Fibroblast of skin of left biceps (primary cell): ENCODE data around the gene CUL9.

Experiments
- DNase-seq, 2 experiments: peaks; one replicate each; pipeline ENCODE4 v3.0.0-alpha.2; 2013; ENCODE audit warnings: low read depth in 2 of 2

The CUL9 gene

DNA sequence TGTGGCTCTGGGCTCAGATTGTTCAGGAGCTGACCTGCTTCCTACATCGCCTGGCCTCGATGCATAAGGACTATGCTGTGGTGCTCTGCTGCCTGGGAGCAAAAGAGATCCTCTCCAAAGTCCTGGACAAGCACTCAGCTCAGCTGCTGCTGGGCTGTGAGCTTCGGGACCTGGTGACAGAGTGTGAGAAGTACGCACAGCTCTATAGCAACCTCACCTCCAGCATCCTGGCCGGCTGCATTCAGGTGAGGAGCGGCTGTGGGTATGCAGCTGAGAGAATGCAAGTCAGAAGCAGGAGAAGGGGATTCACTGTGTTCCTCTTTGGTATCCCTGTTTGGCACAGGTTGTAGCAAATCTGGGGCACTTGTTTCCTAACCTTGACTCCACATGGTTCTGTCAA lies 17.9 kb downstream of the CUL9 start:
- DNase-seq = no peak

- no peak for DNase-seq
Measured at GRCh38 chr6:43200541-43200940, 18.5 kb downstream of the CUL9 start.

GRCh38 chr6:43202451-43202850 lies 20.5 kb downstream of the CUL9 start:
- no peak for DNase-seq

GRCh38 chr6:43203029-43203717 lies 21.2 kb downstream of the CUL9 start:
- DNase-seq = no peak

DNA sequence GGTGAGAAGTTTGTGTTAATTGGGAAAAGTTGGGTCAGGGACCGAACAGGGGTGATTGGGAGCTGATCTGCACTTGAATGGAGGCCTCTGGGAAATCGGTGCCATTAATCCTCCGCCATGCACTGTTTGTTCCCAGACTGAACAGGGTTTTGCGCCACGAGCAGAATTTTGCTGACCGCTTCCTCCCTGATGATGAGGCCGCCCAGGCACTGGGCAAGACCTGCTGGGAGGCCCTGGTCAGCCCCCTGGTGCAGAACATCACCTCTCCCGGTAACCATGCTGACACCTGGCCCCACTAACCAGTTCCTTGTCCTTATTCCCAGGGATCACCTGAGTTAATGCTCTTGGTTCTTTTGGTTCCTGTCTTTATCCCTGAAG lies 21.7 kb downstream of the CUL9 start:
- no peak for DNase-seq

- no peak for DNase-seq
Measured at GRCh38 chr6:43204271-43205105, 22.5 kb downstream of the CUL9 start.

GRCh38 chr6:43205849-43206248 lies 23.9 kb downstream of the CUL9 start:
- DNase-seq = no peak

GRCh38 chr6:43207286-43207685 lies 25.3 kb downstream of the CUL9 start:
- no peak for DNase-seq

GRCh38 chr6:43211955-43212354 lies 30.0 kb downstream of the CUL9 start:
- no peak for DNase-seq

DNA sequence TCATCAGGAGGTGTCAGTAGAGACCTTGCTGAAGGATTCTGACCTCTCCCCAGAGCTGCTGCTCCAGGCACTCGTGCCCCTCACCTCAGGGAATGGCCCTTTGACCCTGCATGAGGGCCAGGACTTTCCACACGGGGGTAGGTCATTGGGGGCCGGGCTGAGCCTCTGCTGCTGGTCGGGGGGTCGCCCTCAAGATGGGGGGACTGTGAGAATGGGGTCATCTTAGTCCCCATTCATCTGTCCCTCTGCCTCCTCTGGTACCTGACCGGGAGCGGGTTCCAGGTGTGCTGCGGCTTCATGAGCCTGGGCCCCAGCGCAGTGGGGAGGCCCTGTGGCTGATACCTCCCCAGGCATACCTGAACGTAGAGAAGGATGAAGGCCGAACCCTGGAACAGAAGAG lies 31.4 kb downstream of the CUL9 start:
- no peak for DNase-seq

GRCh38 chr6:43215066-43215465 lies 33.1 kb downstream of the CUL9 start:
- DNase-seq = no peak

DNA sequence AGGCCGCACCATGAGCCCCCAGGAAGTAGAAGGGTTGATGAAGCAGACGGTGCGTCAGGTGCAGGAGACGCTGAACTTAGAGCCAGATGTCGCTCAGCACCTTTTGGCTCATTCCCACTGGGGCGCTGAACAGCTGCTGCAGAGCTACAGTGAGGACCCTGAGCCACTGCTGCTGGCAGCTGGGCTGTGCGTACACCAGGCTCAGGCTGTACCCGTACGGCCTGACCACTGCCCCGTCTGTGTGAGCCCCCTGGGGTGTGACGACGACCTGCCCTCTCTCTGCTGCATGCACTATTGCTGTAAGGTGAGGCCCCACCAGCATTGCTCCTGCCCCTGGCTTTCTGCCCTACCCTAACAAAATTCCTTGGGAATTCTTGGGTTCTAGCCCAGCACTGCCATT lies 34.2 kb downstream of the CUL9 start:
- DNase-seq = no peak

DNA sequence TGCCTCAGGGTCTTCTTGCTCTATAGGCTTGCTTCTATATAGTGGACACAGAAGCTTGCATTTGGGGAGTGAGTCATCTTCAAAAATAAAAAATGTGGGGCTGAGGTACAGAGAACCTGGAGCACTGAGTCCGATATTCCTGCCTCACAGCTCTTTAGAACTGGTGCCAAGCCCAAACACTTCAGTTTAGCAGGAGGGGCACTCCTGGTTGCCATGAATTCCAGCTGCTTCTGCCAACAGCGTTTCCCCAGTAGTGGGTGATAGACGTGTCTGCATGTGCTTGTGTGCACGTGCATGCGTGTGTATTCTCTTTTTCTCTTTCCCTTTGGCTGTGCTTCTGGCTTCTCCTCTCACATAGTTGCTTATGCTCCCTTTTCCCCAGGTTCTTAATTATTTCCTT lies 35.4 kb downstream of the CUL9 start:
- DNase-seq = no peak

GRCh38 chr6:43219119-43219518 lies 37.1 kb downstream of the CUL9 start:
- no peak for DNase-seq

- no peak for DNase-seq
Measured at GRCh38 chr6:43219814-43220213, 37.8 kb downstream of the CUL9 start.

- DNase-seq = no peak
Measured at GRCh38 chr6:43220439-43220951, 38.5 kb downstream of the CUL9 start.

DNA sequence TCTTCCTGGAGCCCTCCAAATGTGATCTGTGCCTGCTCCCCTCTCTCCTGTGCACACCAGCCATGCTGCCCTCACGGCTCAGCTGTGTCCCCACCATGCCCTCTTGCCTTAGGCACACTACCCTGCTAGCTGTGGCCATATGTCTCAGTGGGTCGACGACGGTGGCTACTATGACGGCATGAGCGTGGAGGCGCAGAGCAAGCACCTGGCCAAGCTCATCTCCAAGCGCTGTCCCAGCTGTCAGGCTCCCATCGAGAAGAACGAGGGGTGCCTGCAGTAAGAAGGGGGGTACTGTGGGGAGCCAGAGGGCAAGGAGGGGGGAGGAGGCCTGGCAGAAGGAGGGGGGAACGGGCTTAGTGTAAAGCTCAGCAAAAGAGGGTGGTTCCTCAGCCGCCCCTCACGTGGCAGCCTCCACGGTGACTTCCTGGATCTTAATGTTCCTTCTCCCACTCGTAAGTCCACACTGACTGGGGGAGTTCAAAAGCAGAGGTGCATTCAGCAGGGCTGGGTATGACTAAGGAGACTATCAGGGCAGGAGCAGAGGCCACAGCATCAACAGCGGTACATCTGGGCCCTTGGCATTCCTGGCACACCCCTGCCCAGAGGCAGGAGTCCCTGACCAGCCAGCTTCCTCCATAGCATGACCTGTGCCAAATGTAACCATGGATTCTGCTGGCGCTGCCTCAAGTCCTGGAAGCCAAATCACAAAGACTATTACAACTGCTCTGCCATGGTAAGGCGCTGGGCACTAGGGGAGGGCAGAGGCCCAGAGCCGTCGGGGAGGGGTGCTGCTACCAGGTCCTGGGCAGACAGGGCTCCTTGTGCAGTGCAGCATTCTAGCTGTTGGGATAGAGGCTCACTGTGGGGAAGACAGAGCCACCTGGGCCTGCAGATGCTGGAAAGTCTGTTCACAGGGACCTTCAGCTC lies 39.3 kb downstream of the CUL9 start:
- no peak for DNase-seq

- DNase-seq = no peak
Measured at GRCh38 chr6:43222418-43223059, 40.5 kb downstream of the CUL9 start.

DNA sequence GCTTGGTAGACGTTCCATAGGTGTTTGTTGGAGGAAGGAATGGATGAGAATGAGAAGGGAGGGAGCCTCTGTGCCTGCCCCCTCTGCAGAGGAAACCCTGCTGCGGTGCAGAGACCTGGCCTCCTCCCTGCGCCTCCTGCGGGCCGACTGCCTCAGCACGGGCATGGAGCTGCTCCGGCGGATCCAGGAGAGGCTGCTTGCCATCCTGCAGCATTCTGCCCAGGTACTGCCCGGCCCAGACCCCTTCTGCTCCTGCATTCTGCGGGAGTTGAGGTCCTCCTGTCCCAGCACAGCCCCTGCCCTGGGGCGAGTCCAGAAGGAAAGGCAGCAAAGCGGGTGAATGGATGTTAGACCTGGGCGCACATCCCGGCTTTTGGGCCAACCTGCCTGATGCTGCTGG lies 41.2 kb downstream of the CUL9 start:
- DNase-seq = no peak

- no peak for DNase-seq
Measured at GRCh38 chr6:43226192-43226851, 44.3 kb downstream of the CUL9 start.
